Thyroid gland (tissue), 4 donors: ENCODE measurements around the gene MAML3. TPM values are rescaled to one million over a fixed set of nuclear protein-coding genes. Genes with fewer than 3 reads are reported as not detected.

ENCODE experiments used
- DNase-seq, 2 donors: peaks; one replicate each; pipeline ENCODE4 v3.0.0-alpha.2; 2019
- H3K27ac ChIP-seq, 3 donors: fragments of 200-600 bp; sonication (generic); 1 replicate in 2 of 3; 2 replicates in 1 of 3; pipeline ENCODE4 v1.5.1; 2016 to 2019; ENCODE audit warnings: mild to moderate bottlenecking in 1 of 3, moderate library complexity in 1 of 3
- H3K27me3 ChIP-seq: fragments of 200-600 bp; sonication (generic); one replicate; pipeline ENCODE4 v1.5.1; 2019
- H3K36me3 ChIP-seq, 2 donors: fragments of 200-600 bp; sonication (generic); one replicate each; pipeline ENCODE4 v1.5.1; 2016 to 2019
- H3K4me1 ChIP-seq, 2 donors: fragments of 200-600 bp; sonication (generic); one replicate each; pipeline ENCODE4 v1.5.1; 2017 to 2019
- H3K4me3 ChIP-seq, 3 donors: fragments of 200-600 bp; sonication (generic); replicated peaks in 1 of 3; 1 replicate in 2 of 3; 2 replicates in 1 of 3; pipeline ENCODE4 v1.5.1; 2016; ENCODE audit warnings: mild to moderate bottlenecking in 1 of 3
- H3K9me3 ChIP-seq: fragments of 200-600 bp; sonication (generic); one replicate; pipeline ENCODE4 v1.5.1; 2017
- POLR2A ChIP-seq, 2 donors: fragments of 450-650 bp; IDR thresholded peaks; one replicate each; pipeline ENCODE4 v1.6.1; 2017; ENCODE audit warnings: antibody characterized with exemption in 2 of 2, mild to moderate bottlenecking in 2 of 2, moderate library complexity in 1 of 2
- WGBS, 2 donors: methylation state at CpG; one replicate each; pipeline ENCODE4 v1.1.5; 2017; 5-methylcytosine and 5-hydroxymethylcytosine counted together
- intact Hi-C: fragments of 100-400 bp; cut with DNase I; formaldehyde crosslinking; loops from one replicate; pipeline ENCODE4 v1.15.1; 2023
- total RNA-seq, 4 donors: library from RNA; depleted of rRNA; stranded (reverse); fragments of >200 nt; gene quantifications; one replicate each; pipeline ENCODE4 v1.2.3, GENCODE V29; 2016
- TF ChIP-seq, protein P1 (sequence below), 6 experiments: fragments of 200-600 bp in 3 of 6; fragments of 450-650 bp in 3 of 6; sonication (generic) in 3 of 6; IDR thresholded peaks; one replicate each; pipeline ENCODE4 v1.5.1; 2016 to 2019; ENCODE audit warnings: antibody characterized with exemption in 6 of 6, mild to moderate bottlenecking in 2 of 6, inconsistent platforms in 1 of 6, moderate library complexity in 1 of 6

Gene MAML3
- total RNA-seq, 4 donors from 2014 or later: 5.7 to 14.1 (median 11.4) TPM

GRCh38 chr4:139940600-139940999 is 213.4 kb downstream of the MAML3 start:
- Histone ChIP-seq H3K9me3 (no peaks in the 10 kb centered on the region), H3K27me3 (no peaks in the 10 kb centered on the region), H3K27ac (no peak overlapping the region), H3K4me1 (no peaks in the 10 kb centered on the region), H3K4me3 (no peak overlapping the region), H3K36me3 (no peaks in the 10 kb centered on the region)
- no peak for TF ChIP-seq POLR2A (IDR thresholded peaks at IDR 0.05)
- TF ChIP-seq, protein P1, sequence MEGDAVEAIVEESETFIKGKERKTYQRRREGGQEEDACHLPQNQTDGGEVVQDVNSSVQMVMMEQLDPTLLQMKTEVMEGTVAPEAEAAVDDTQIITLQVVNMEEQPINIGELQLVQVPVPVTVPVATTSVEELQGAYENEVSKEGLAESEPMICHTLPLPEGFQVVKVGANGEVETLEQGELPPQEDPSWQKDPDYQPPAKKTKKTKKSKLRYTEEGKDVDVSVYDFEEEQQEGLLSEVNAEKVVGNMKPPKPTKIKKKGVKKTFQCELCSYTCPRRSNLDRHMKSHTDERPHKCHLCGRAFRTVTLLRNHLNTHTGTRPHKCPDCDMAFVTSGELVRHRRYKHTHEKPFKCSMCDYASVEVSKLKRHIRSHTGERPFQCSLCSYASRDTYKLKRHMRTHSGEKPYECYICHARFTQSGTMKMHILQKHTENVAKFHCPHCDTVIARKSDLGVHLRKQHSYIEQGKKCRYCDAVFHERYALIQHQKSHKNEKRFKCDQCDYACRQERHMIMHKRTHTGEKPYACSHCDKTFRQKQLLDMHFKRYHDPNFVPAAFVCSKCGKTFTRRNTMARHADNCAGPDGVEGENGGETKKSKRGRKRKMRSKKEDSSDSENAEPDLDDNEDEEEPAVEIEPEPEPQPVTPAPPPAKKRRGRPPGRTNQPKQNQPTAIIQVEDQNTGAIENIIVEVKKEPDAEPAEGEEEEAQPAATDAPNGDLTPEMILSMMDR (IDR thresholded peaks at IDR 0.05): no peak
- WGBS, 2 donors: 96% methylated on average over 2 of the region's 2 CpGs
- intact Hi-C loops: no loop called here
- no peak for DNase-seq

GRCh38 chr4:139938414-139938813 is 215.6 kb downstream of the MAML3 start:
- no peaks in the 10 kb centered on the region for H3K9me3 ChIP-seq
- intact Hi-C loops: no loop called here
- no peaks in the 10 kb centered on the region for H3K27me3 ChIP-seq
- H3K27ac ChIP-seq: no peak overlapping the region
- no peaks in the 10 kb centered on the region for H3K4me1 ChIP-seq
- TF ChIP-seq POLR2A (IDR thresholded peaks at IDR 0.05): no peak
- TF ChIP-seq, protein P1 (IDR thresholded peaks at IDR 0.05): no peak
- DNase-seq: no peak
- 91 to 97% methylated on average over 2 of the region's 2 CpGs for whole genome bisulfite sequencing, 2 donors
- H3K4me3 ChIP-seq: no peak overlapping the region
- no peaks in the 10 kb centered on the region for H3K36me3 ChIP-seq

DNA sequence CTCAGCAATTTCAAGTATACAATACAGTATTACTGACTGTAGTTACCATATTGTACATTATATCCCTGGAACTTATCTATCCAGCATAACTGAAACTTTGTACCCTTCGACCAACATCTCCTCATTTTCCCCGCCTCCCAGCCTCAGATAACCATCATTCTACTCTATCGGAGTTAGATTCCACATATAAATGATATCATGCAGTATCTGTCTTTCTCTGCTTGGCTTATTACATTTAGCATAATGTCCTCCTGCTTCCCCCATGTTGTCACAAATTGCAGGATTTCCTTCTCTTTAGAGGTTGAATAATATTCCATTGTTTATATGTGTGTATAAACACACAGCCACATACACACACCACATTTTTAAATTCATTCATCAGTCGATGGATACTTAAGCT is 218.1 kb downstream of the MAML3 start:
- intact Hi-C loops: no loop called here

GRCh38 chr4:139934708-139935195 is 219.2 kb downstream of the MAML3 start:
- Histone ChIP-seq H3K27ac (no peak overlapping the region), H3K27me3 (no peaks in the 10 kb centered on the region), H3K4me3 (no peak overlapping the region), H3K36me3 (no peaks in the 10 kb centered on the region), H3K9me3 (no peaks in the 10 kb centered on the region), H3K4me1 (no peaks in the 10 kb centered on the region)
- intact Hi-C loops: no loop called here
- WGBS, 2 donors: 61 to 71% methylated on average over 3 of the region's 3 CpGs
- no peak for DNase-seq
- TF ChIP-seq POLR2A (IDR thresholded peaks at IDR 0.05): no peak
- TF ChIP-seq, protein P1 (IDR thresholded peaks at IDR 0.05): no peak

More for the DNA sequence above, 218.1 kb downstream of the MAML3 start:
- Histone ChIP-seq H3K4me3 (no peak overlapping the region), H3K4me1 (no peaks in the 10 kb centered on the region), H3K36me3 (no peaks in the 10 kb centered on the region), H3K27ac (no peak overlapping the region), H3K27me3 (no peaks in the 10 kb centered on the region), H3K9me3 (no peaks in the 10 kb centered on the region)
- TF ChIP-seq, protein P1 (IDR thresholded peaks at IDR 0.05): no peak
- no peak for TF ChIP-seq POLR2A (IDR thresholded peaks at IDR 0.05)
- DNase-seq: no peak
- WGBS, 2 donors: 88 to 91% methylated on average over 4 of the region's 4 CpGs

GRCh38 chr4:139934057-139934707 is 219.8 kb downstream of the MAML3 start:
- WGBS, 2 donors: 68 to 74% methylated on average over 10 of the region's 10 CpGs
- no peaks in the 10 kb centered on the region for H3K9me3 ChIP-seq
- H3K27ac ChIP-seq: no peak overlapping the region
- no peaks in the 10 kb centered on the region for H3K4me1 ChIP-seq
- H3K36me3 ChIP-seq: no peaks in the 10 kb centered on the region
- H3K4me3 ChIP-seq: no peak overlapping the region
- no peaks in the 10 kb centered on the region for H3K27me3 ChIP-seq
- intact Hi-C loops: no loop called here
- DNase-seq: no peak
- TF ChIP-seq, protein P1 (IDR thresholded peaks at IDR 0.05): no peak
- no peak for TF ChIP-seq POLR2A (IDR thresholded peaks at IDR 0.05)
